Osteoblast (primary cell): ENCODE data around the gene ETS2. TPM values are rescaled to one million over a fixed set of nuclear protein-coding genes. Genes with fewer than 3 reads are reported as not detected.

Source experiments
- DNase-seq: peaks from one replicate; pipeline ENCODE4 v3.0.0; 2011; ENCODE audit warnings: low spot score, mixed read lengths; ENCODE audit not compliant: insufficient read length; ENCODE audit errors: missing footprints
- H2AFZ ChIP-seq: 2 replicates; pipeline ENCODE4 v1.6.0; 2011; ENCODE audit warnings: mild to moderate bottlenecking, low read length
- H3K27ac ChIP-seq: 2 replicates; pipeline ENCODE4 v1.5.1; 2011; ENCODE audit warnings: mild to moderate bottlenecking, low read depth, low read length, moderate library complexity
- H3K27me3 ChIP-seq: 2 replicates; pipeline ENCODE4 v1.6.0; 2012; ENCODE audit warnings: mild to moderate bottlenecking, control low read depth, inconsistent platforms, low read length, moderate library complexity; ENCODE audit not compliant: insufficient read depth
- H3K36me3 ChIP-seq: 2 replicates; pipeline ENCODE4 v1.5.1; 2011; ENCODE audit warnings: mild to moderate bottlenecking, low read length, control low read depth, moderate library complexity; ENCODE audit not compliant: insufficient read depth
- H3K4me1 ChIP-seq: 2 replicates; pipeline ENCODE4 v1.5.1; 2011; ENCODE audit warnings: mild to moderate bottlenecking, low read length, control low read depth, moderate library complexity; ENCODE audit not compliant: insufficient read depth
- H3K4me2 ChIP-seq: 2 replicates; pipeline ENCODE4 v1.6.0; 2011; ENCODE audit warnings: mild to moderate bottlenecking, low read length; ENCODE audit not compliant: insufficient read depth
- H3K4me3 ChIP-seq: fragments of 200-600 bp; sonication (generic); 3 replicates; pipeline ENCODE4 v1.5.1; 2012; ENCODE audit warnings: mild to moderate bottlenecking, low read length, inconsistent platforms; ENCODE audit not compliant: insufficient read depth
- H3K79me2 ChIP-seq: 2 replicates; pipeline ENCODE4 v1.6.0; 2012; ENCODE audit warnings: mild to moderate bottlenecking, low read length, control low read depth, inconsistent platforms; ENCODE audit not compliant: insufficient read depth
- H3K9me3 ChIP-seq: 2 replicates; pipeline ENCODE4 v1.5.1; 2011; ENCODE audit warnings: low read depth, low read length, control low read depth
- H4K20me1 ChIP-seq: 2 replicates; pipeline ENCODE4 v1.6.0; 2012; ENCODE audit warnings: mild to moderate bottlenecking, low read length, control low read depth; ENCODE audit not compliant: insufficient read depth
- total RNA-seq: library from RNA; depleted of rRNA; stranded (reverse); fragments of >200 nt; gene quantifications from 2 replicates; pipeline ENCODE4 v1.2.3, GENCODE V29; 2012
- TF ChIP-seq, protein P1 (sequence below): IDR thresholded peaks from 2 replicates; pipeline ENCODE4 v1.5.1; 2011; ENCODE audit warnings: mild to moderate bottlenecking, low read depth, low read length, moderate library complexity; ENCODE audit errors: extremely low read depth

The ETS2 gene
- total RNA-seq = 2.7 and 4.0 TPM in 2 replicates

DNA sequence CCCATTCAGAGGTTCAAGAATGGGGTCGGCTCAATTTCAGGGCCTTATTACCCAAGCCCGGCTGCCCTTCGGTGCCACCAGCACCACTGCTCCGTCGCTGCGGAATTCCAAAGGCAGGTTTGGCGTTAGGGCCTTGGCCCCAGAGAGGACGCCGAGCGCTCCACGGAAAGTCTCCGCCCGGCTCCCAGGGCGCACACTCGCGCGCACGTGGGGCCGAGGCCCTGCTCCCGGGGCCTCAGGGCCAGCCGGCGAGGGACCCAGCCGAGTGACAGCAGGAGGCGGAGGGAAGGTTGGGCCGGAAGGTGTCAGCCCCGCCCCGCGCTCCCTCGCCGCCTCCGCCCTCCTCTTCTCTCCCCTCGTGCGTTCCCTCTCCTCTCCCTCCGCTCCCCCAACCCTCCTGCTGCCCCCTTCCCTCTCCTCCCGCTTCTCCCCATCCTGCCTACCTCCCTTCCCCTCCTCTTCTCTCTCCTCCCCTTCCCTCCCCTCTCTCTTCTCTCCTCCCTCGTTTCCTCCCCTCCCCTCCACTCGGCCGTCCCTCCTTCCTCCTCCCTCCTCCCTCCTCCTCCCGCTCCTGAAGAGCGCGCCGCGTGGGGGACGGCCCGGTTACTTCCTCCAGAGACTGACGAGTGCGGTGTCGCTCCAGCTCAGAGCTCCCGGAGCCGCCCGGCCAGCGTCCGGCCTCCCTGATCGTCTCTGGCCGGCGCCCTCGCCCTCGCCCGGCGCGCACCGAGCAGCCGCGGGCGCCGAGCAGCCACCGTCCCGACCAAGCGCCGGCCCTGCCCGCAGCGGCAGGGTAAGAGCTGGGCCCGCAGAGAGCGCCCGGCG, at the start of gene ETS2:
TSS of gene ETS2 (plus strand) at position 602 of the 825 bp plus-strand sequence. CDS start 4,106 bp downstream, outside the sequence.
- TF ChIP-seq, protein P1, sequence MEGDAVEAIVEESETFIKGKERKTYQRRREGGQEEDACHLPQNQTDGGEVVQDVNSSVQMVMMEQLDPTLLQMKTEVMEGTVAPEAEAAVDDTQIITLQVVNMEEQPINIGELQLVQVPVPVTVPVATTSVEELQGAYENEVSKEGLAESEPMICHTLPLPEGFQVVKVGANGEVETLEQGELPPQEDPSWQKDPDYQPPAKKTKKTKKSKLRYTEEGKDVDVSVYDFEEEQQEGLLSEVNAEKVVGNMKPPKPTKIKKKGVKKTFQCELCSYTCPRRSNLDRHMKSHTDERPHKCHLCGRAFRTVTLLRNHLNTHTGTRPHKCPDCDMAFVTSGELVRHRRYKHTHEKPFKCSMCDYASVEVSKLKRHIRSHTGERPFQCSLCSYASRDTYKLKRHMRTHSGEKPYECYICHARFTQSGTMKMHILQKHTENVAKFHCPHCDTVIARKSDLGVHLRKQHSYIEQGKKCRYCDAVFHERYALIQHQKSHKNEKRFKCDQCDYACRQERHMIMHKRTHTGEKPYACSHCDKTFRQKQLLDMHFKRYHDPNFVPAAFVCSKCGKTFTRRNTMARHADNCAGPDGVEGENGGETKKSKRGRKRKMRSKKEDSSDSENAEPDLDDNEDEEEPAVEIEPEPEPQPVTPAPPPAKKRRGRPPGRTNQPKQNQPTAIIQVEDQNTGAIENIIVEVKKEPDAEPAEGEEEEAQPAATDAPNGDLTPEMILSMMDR = no peak
- Histone ChIP-seq H3K4me2 (peak within 1 kb of the TSS; percentile 97), H3K9me3 (no peaks in the 10 kb centered on the region), H3K4me3 (peak within 1 kb of the TSS; percentile 81), H3K79me2 (peaks cover 32% of the 10 kb centered on the region), H2AFZ (peak within 1 kb of the TSS; percentile 76), H3K4me1 (peaks cover 18% of the 10 kb centered on the region), H3K27me3 (no peaks in the 10 kb centered on the region), H3K36me3 (no peaks in the 10 kb centered on the region), H3K27ac (peak within 1 kb of the TSS; percentile 63), H4K20me1 (peaks cover 9% of the 10 kb centered on the region)
- DNase-seq = peak; percentile 95

DNA sequence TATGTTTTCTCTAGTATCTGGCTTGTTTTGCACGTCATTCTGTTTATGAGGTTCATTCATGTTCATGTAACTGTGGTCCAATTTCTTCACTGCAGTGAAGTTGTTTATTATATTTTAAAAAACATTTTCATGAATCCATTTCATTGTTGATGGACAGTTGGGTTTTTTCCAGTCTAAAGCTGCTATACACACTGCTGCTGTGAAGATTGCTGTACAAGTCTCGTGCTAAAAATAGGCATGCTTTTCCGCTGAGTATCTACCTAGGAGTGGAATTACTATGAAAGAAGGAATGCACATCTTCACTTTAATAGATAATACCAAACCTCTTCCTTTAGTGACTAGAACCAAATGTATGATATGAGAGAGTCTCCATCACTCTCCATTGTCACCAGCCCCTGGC, 49.0 kb upstream of the ETS2 start:
- Histone ChIP-seq H3K36me3 (no peaks in the 10 kb centered on the region), H3K27me3 (peaks cover 22% of the 10 kb centered on the region), H3K27ac (peak overlapping the region; percentile 60), H3K9me3 (no peaks in the 10 kb centered on the region), H3K4me1 (peaks cover 23% of the 10 kb centered on the region), H3K4me2 (no peak overlapping the region), H3K79me2 (no peaks in the 10 kb centered on the region), H2AFZ (no peak overlapping the region), H3K4me3 (no peak overlapping the region), H4K20me1 (no peaks in the 10 kb centered on the region)
- DNase-seq = peak; percentile 87
- TF ChIP-seq, protein P1 = no peak

DNA sequence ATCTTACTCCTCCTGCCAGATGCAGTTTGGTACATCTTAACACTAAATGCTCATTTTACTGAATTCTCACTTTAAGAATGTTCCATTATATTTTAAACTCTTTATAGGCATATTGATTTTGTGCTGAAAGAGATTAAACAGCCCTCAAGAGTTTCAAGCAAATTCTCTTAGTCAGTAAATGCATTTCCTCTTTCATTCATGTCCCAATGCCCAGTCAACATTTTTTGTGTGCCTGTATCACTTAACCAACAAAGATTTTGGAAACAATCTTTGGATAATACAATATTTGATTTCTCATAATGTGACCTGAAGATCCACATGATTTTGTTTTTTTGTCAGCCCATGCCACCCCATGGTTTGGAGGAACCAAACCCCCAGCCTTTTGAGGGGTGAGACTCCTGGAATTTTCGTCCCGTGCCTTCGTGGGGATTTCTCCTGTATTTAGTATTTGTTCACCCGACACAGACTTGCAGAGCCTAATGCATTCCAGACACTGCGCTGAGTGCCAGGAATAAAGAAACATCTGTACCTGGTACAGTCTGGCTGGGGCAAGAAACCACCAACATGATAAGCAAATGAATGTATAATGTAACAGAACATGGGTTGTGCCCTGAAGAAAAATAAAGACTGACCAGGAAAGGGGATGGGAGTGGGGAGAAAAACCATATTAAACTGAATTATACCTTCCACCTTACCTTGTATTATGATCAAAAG, 47.1 kb upstream of the ETS2 start:
- Histone ChIP-seq H3K36me3 (no peaks in the 10 kb centered on the region), H3K4me3 (no peak overlapping the region), H3K79me2 (no peaks in the 10 kb centered on the region), H3K27ac (no peak overlapping the region), H2AFZ (no peak overlapping the region), H3K9me3 (no peaks in the 10 kb centered on the region), H3K27me3 (peaks cover 6% of the 10 kb centered on the region), H4K20me1 (no peaks in the 10 kb centered on the region), H3K4me1 (peaks cover 19% of the 10 kb centered on the region), H3K4me2 (no peak overlapping the region)
- DNase-seq = no peak
- TF ChIP-seq, protein P1 = no peak

DNA sequence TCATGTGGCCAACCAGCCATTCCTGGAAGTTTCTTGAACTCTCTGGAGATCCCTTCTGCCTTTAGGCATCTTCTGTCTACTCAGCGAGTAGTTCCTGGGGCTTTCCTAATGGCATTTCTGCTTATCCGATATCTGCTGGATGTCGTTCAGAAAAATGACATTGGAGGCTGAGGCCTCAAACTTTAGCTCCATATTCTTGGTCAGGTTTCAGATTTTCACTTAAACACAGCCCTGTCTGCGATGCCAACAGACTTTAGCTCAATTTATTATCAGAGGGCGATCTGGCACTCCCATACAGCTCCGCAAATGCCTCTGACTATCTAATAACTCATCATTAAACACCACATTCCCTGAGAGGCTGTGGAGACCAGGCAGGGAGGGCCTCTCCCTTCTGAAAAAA, 46.3 kb upstream of the ETS2 start:
- Histone ChIP-seq H3K36me3 (no peaks in the 10 kb centered on the region), H3K4me3 (no peak overlapping the region), H3K27ac (peak overlapping the region; percentile 7), H2AFZ (no peak overlapping the region), H3K79me2 (no peaks in the 10 kb centered on the region), H3K4me1 (peaks cover 19% of the 10 kb centered on the region), H3K27me3 (no peaks in the 10 kb centered on the region), H3K4me2 (no peak overlapping the region), H4K20me1 (no peaks in the 10 kb centered on the region), H3K9me3 (no peaks in the 10 kb centered on the region)
- DNase-seq = no peak
- TF ChIP-seq, protein P1 = no peak
